Measurements from ENCODE around the gene OTUD7B.
A peak's percentile ranks its signal among the peaks of the same experiment; 100 is the strongest.
"Not testable (repeated sequence)": the region's sequence is repeated elsewhere in the genome, so short reads cannot be mapped to it uniquely, and the experiment has no call there.

The OTUD7B gene

GRCh38 chr1:149942885-149943284, 67.6 kb downstream of the OTUD7B start:
- DNase-seq: no peak

- no peak for DNase-seq
Observed at GRCh38 chr1:149942207-149942606, 68.3 kb downstream of the OTUD7B start.

GRCh38 chr1:149940427-149940826, 70.1 kb downstream of the OTUD7B start:
- no peak for DNase-seq

GRCh38 chr1:149938668-149939003, 71.9 kb downstream of the OTUD7B start:
- not testable (repeated sequence) for DNase-seq

GRCh38 chr1:149937759-149938158, 72.8 kb downstream of the OTUD7B start:
- DNase-seq: no peak

GRCh38 chr1:149936992-149937705, 73.4 kb downstream of the OTUD7B start:
- no peak for DNase-seq

GRCh38 chr1:149936170-149936991, 74.1 kb downstream of the OTUD7B start, which contains the start of gene MTMR11:
TSS of gene MTMR11 (minus strand) at chr1:149936879. CDS start at chr1:149936647, 232 bp downstream.
- DNase-seq: no peak

GRCh38 chr1:149934356-149934755, 76.2 kb downstream of the OTUD7B start:
- no peak for DNase-seq

GRCh38 chr1:149933208-149933607, 77.3 kb downstream of the OTUD7B start:
- DNase-seq: no peak

GRCh38 chr1:149932474-149932873, 78.1 kb downstream of the OTUD7B start:
- DNase-seq: no peak

- DNase-seq: no peak
Observed at GRCh38 chr1:149931212-149931790, 79.2 kb downstream of the OTUD7B start.

- no peak for DNase-seq
Observed at GRCh38 chr1:149929856-149930255, 80.7 kb downstream of the OTUD7B start.

GRCh38 chr1:149928401-149928724, 82.2 kb downstream of the OTUD7B start:
- DNase-seq: no peak

- peak; percentile 95 for DNase-seq
Observed at GRCh38 chr1:149927563-149928400, 82.7 kb downstream of the OTUD7B start, which contains the start of gene SF3B4. TSS of gene SF3B4 (minus strand) at chr1:149927803. CDS start at chr1:149927759, 44 bp downstream.

- DNase-seq: no peak
Observed at GRCh38 chr1:149927056-149927562, 83.4 kb downstream of the OTUD7B start.

- no peak for DNase-seq
Observed at GRCh38 chr1:149926296-149926695, 84.2 kb downstream of the OTUD7B start.

- DNase-seq: no peak
Observed at GRCh38 chr1:149925751-149926150, 84.8 kb downstream of the OTUD7B start.

- no peak for DNase-seq
Observed at GRCh38 chr1:149925345-149925744, 85.2 kb downstream of the OTUD7B start.

- no peak for DNase-seq
Observed at GRCh38 chr1:149923626-149924025, 86.9 kb downstream of the OTUD7B start.

GRCh38 chr1:149917571-149918144, 92.9 kb downstream of the OTUD7B start, which contains the start of gene SV2A:
TSS of gene SV2A (minus strand) at chr1:149917844. CDS start at chr1:149913840, 4,004 bp downstream.
- peak; percentile 66 for DNase-seq

- no peak for DNase-seq
Observed at GRCh38 chr1:149916898-149917252, 93.7 kb downstream of the OTUD7B start.

GRCh38 chr1:149916193-149916897, 94.2 kb downstream of the OTUD7B start:
- DNase-seq: no peak

All from NCI-H2171 treated with DMSO at 0.1 percent for 48 hours (cell line).